Measurements from ENCODE around the gene DNAH14.

- TF ChIP-seq CTCF (IDR thresholded peaks at IDR 0.05) (no peak), POLR2A (IDR thresholded peaks at IDR 0.05) (no peak)
Observed at GRCh38 chr1:225410036-225410435, 480.6 kb downstream of the DNAH14 start.
